ENCODE results near the gene ADI1. TPM values are rescaled to one million over a fixed set of nuclear protein-coding genes. Genes with fewer than 3 reads are reported as not detected.

The ADI1 gene
- total and polyA plus RNA-seq, 10 of the 15 experiments (the other 5 are each of a cell fraction or from before 2014, with no cell fraction given), result 4.4 to 78.7 (median 17.2) TPM

DNA sequence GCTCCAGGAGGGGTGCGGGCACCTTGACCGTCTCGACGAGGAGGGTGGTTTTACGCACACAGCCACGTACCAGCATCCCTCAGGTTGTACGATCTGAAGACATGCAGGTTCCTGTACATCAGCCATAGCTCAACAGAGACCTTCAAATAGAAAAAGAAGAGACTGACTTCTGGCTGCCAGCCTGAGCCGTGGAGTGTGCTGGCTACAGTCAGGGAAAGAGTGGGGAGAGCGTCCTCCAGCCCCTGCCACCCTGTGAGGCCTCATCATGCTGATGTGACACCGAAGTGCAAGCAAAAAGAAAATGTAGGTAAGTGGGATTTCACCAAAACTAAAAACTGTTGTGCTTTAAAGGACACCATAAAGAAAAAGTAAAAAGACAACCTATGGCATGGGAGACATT, 47.0 kb downstream of the ADI1 start (continued):
- TF ChIP-seq SMAD1 (IDR thresholded peaks at IDR 0.05; ENCODE audit: low read depth, partially characterized antibody) (no peak), CHD2 (IDR thresholded peaks at IDR 0.05; ENCODE audit: borderline replicate concordance, low read depth, low read length) (no peak), BHLHE40 (IDR thresholded peaks at IDR 0.05; ENCODE audit: borderline replicate concordance in 1 of 2, low read depth in 2 of 2, low read length in 1 of 2) (no peak)

DNA sequence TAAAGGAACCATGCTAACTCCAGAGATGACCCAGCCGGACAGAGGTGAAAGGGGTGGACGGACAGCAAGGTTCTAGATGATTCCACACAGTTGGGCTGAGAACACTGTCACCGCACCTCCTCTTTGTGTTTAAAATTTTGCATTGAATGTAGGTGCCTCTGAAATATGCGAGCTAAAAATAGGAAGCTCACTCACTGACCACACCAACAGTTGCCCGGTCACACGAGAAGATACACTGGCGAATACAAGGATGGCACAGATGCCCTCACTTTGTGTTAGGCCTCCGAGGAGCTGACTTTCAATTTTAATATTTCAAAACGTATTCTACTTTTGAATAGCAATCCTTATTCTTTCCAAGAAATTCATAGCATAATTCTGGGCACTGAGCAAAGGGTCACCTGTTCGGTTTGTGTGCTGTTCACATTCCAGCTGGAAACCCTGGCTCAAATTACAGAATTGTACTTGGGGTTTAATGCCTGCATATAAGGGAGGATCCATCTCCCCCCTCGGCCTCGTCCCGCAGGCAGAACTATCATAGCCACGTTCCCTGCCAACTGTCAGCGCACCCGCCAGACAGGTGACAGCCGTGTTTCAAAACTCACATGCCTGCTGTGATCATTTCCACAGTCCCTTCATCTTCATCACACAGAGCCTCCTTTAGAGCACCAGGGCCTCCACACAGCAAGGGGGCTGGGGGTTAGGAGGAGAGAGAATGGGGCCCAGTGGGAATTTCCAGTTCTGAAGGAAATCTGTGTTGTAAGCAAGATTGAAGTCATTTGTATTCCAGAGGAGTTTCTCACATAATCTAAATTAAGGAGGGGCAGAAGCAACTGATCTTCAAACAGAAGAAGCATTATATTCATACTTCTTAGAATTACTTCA, 48.2 kb downstream of the ADI1 start:
- H3K4me3 ChIP-seq, result no peak overlapping the region
- POLR2A ChIA-PET, result no interaction called here
- no peak for TF ChIP-seq WRNIP1 (IDR thresholded peaks at IDR 0.05; ENCODE audit: borderline replicate concordance, low read depth, low read length)
- TF ChIP-seq MAX (IDR thresholded peaks at IDR 0.05; ENCODE audit: low read depth, low read length), result no peak
- TF ChIP-seq SIX5 (IDR thresholded peaks at IDR 0.05; ENCODE audit: low read depth, low read length, severe bottlenecking), result no peak
- no peak for TF ChIP-seq CHD1 (IDR thresholded peaks at IDR 0.05; ENCODE audit: low read depth, low read length)
- TF ChIP-seq, protein P1, sequence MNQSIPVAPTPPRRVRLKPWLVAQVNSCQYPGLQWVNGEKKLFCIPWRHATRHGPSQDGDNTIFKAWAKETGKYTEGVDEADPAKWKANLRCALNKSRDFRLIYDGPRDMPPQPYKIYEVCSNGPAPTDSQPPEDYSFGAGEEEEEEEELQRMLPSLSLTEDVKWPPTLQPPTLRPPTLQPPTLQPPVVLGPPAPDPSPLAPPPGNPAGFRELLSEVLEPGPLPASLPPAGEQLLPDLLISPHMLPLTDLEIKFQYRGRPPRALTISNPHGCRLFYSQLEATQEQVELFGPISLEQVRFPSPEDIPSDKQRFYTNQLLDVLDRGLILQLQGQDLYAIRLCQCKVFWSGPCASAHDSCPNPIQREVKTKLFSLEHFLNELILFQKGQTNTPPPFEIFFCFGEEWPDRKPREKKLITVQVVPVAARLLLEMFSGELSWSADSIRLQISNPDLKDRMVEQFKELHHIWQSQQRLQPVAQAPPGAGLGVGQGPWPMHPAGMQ (IDR thresholded peaks at IDR 0.05; ENCODE audit: borderline replicate concordance), result no peak
- no peak for TF ChIP-seq GABPA (IDR thresholded peaks at IDR 0.05; ENCODE audit: low read depth)
- no peak for TF ChIP-seq HDAC6 (IDR thresholded peaks at IDR 0.05; ENCODE audit: unreplicated experiment)
- TF ChIP-seq HCFC1 (IDR thresholded peaks at IDR 0.05; ENCODE audit: low read length), result no peak
- TF ChIP-seq, protein P2, sequence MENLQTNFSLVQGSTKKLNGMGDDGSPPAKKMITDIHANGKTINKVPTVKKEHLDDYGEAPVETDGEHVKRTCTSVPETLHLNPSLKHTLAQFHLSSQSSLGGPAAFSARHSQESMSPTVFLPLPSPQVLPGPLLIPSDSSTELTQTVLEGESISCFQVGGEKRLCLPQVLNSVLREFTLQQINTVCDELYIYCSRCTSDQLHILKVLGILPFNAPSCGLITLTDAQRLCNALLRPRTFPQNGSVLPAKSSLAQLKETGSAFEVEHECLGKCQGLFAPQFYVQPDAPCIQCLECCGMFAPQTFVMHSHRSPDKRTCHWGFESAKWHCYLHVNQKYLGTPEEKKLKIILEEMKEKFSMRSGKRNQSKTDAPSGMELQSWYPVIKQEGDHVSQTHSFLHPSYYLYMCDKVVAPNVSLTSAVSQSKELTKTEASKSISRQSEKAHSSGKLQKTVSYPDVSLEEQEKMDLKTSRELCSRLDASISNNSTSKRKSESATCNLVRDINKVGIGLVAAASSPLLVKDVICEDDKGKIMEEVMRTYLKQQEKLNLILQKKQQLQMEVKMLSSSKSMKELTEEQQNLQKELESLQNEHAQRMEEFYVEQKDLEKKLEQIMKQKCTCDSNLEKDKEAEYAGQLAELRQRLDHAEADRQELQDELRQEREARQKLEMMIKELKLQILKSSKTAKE (IDR thresholded peaks at IDR 0.05; ENCODE audit: low read depth, poor library complexity, severe bottlenecking), result no peak
- TF ChIP-seq POLR2AphosphoS2 (IDR thresholded peaks at IDR 0.05; ENCODE audit: low read depth, low read length), result no peak
- no peak for TF ChIP-seq DPF2 (IDR thresholded peaks at IDR 0.05)
- no peak for TF ChIP-seq SREBF1 (IDR thresholded peaks at IDR 0.05; ENCODE audit: low read length)
- no peak for TF ChIP-seq IKZF1 (conservative IDR thresholded peaks at IDR 0.05)
- no peak for TF ChIP-seq MYC (IDR thresholded peaks at IDR 0.05; ENCODE audit: insufficient read depth, insufficient read length, insufficient replicate concordance, low read length, severe bottlenecking)
- TF ChIP-seq ETV6 (conservative IDR thresholded peaks at IDR 0.05 in 1 of 2, IDR thresholded peaks at IDR 0.05 in 1 of 2; ENCODE audit: borderline replicate concordance in 1 of 2, low read depth in 1 of 2), result no peak
- no peak for TF ChIP-seq FOXM1 (IDR thresholded peaks at IDR 0.05; ENCODE audit: low read depth, low read length)

More for the DNA sequence above, 48.2 kb downstream of the ADI1 start:
- H3K79me2 ChIP-seq (ENCODE audit: control insufficient read depth, insufficient read depth, low read length), result no peaks in the 10 kb centered on the region
- DNase-seq (ENCODE audit: low read depth, low spot score) (no peak), FAIRE-seq (no peak), ATAC-seq (no peak)
- no peak overlapping the region for H2AFZ ChIP-seq (ENCODE audit: control insufficient read depth, low read depth, low read length)
- RAD21 ChIA-PET (ENCODE audit: unreplicated experiment), result no interaction called here
- H4K20me1 ChIP-seq (ENCODE audit: control insufficient read depth, insufficient read depth), result no peaks in the 10 kb centered on the region
- WGBS (ENCODE audit: insufficient coverage, insufficient replicate concordance, low lambda C conversion rate, missing lambda C conversion rate), result 87% methylated on average over 17 of the region's 17 CpGs
- SMC1A ChIA-PET (ENCODE audit: uncharacterized antibody, unreplicated experiment), result no interaction called here
- intact Hi-C loops (cut with micrococcal nuclease; ENCODE audit: unreplicated experiment) (no loop called here), in situ Hi-C loops (cut with MboI) (loop anchor here (25.0 kb wide), 1 partner anchor 1359 kb away; no protein-coding TSS in a partner anchor)
- BruUV-seq (replicated peaks), result no TSS peak
- no peak overlapping the region for H3K27ac ChIP-seq (ENCODE audit: control insufficient read depth, insufficient read depth)
- no peak overlapping the region for H3K9ac ChIP-seq (ENCODE audit: control insufficient read depth, insufficient read depth, low read length)
- no peaks in the 10 kb centered on the region for H3K9me3 ChIP-seq (replicated peaks; ENCODE audit: control insufficient read depth, insufficient read depth, low read length)
- CTCF ChIA-PET, result no interaction called here
- H3K36me3 ChIP-seq (ENCODE audit: control insufficient read depth in 2 of 2, insufficient read depth in 2 of 2, low read length in 1 of 2), result peaks cover 0 to 4% of the 10 kb centered on the region in 2 experiments; a peak in 2 of 4 replicates
- H3K4me2 ChIP-seq (ENCODE audit: control insufficient read depth, insufficient read depth), result no peak overlapping the region
- H3K27me3 ChIP-seq (replicated peaks in 1 of 2; ENCODE audit: control insufficient read depth in 2 of 2, insufficient read depth in 2 of 2, low read length in 1 of 2), result no peaks in the 10 kb centered on the region
- no peaks in the 10 kb centered on the region for H3K4me1 ChIP-seq (ENCODE audit: control insufficient read depth, insufficient read depth, low read length)
